Measurements from ENCODE around the gene LRRK1. TPM values are rescaled to one million over a fixed set of nuclear protein-coding genes. Genes with fewer than 3 reads are reported as not detected.

Gene LRRK1
- total and polyA plus RNA-seq, 2 experiments from 2014 or later, result 2.6 to 4.5 TPM

DNA sequence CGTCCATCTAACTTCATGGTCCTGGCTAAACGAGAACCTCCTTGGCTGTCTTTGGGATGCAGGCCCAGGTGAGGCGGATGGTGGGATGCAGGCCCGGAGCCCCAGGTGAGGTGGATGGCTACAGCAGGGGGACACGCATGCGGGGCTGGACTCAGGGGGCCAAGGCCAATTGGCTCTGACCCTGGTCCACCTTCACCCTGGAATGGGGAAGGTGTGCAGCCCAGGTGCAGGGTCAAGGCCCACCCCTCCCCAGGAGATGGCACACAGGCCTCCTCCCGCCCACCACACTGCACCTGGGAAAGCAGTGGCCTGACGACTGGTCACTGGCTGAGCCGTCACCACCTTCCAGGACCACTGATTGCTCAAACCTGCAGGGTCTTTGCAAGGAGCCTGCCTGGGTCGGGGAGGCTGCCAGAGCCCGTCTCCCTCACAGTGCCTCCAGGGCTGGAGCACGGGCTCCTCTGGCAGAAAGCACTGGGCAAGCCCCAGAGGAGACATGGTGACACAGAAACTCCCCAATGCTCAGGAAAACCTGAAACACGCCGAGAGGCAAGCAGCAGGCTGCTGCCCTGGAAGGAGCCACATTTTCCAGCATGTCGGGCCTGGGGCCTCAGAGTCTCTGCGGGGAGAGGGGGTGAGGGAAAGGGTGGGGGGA is 159.6 kb downstream of the LRRK1 start (continued):
- TF ChIP-seq, protein P1, sequence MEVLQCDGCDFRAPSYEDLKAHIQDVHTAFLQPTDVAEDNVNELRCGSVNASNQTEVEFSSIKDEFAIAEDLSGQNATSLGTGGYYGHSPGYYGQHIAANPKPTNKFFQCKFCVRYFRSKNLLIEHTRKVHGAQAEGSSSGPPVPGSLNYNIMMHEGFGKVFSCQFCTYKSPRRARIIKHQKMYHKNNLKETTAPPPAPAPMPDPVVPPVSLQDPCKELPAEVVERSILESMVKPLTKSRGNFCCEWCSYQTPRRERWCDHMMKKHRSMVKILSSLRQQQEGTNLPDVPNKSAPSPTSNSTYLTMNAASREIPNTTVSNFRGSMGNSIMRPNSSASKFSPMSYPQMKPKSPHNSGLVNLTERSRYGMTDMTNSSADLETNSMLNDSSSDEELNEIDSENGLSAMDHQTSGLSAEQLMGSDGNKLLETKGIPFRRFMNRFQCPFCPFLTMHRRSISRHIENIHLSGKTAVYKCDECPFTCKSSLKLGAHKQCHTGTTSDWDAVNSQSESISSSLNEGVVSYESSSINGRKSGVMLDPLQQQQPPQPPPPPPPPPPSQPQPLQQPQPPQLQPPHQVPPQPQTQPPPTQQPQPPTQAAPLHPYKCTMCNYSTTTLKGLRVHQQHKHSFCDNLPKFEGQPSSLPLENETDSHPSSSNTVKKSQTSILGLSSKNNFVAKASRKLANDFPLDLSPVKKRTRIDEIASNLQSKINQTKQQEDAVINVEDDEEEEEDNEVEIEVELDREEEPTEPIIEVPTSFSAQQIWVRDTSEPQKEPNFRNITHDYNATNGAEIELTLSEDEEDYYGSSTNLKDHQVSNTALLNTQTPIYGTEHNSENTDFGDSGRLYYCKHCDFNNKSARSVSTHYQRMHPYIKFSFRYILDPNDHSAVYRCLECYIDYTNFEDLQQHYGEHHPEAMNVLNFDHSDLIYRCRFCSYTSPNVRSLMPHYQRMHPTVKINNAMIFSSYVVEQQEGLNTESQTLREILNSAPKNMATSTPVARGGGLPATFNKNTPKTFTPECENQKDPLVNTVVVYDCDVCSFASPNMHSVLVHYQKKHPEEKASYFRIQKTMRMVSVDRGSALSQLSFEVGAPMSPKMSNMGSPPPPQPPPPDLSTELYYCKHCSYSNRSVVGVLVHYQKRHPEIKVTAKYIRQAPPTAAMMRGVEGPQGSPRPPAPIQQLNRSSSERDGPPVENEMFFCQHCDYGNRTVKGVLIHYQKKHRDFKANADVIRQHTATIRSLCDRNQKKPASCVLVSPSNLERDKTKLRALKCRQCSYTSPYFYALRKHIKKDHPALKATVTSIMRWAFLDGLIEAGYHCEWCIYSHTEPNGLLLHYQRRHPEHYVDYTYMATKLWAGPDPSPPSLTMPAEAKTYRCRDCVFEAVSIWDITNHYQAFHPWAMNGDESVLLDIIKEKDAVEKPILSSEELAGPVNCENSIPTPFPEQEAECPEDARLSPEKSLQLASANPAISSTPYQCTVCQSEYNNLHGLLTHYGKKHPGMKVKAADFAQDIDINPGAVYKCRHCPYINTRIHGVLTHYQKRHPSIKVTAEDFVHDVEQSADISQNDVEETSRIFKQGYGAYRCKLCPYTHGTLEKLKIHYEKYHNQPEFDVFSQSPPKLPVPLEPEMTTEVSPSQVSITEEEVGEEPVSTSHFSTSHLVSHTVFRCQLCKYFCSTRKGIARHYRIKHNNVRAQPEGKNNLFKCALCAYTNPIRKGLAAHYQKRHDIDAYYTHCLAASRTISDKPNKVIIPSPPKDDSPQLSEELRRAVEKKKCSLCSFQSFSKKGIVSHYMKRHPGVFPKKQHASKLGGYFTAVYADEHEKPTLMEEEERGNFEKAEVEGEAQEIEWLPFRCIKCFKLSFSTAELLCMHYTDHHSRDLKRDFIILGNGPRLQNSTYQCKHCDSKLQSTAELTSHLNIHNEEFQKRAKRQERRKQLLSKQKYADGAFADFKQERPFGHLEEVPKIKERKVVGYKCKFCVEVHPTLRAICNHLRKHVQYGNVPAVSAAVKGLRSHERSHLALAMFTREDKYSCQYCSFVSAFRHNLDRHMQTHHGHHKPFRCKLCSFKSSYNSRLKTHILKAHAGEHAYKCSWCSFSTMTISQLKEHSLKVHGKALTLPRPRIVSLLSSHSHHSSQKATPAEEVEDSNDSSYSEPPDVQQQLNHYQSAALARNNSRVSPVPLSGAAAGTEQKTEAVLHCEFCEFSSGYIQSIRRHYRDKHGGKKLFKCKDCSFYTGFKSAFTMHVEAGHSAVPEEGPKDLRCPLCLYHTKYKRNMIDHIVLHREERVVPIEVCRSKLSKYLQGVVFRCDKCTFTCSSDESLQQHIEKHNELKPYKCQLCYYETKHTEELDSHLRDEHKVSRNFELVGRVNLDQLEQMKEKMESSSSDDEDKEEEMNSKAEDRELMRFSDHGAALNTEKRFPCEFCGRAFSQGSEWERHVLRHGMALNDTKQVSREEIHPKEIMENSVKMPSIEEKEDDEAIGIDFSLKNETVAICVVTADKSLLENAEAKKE (CRISPR knock-in tag; IDR thresholded peaks at IDR 0.05), result no peak
- TF ChIP-seq JUNB (IDR thresholded peaks at IDR 0.05; ENCODE audit: unreplicated experiment) (no peak), CREB1 (CRISPR knock-in tag; IDR thresholded peaks at IDR 0.05; ENCODE audit: low read depth) (no peak)

DNA sequence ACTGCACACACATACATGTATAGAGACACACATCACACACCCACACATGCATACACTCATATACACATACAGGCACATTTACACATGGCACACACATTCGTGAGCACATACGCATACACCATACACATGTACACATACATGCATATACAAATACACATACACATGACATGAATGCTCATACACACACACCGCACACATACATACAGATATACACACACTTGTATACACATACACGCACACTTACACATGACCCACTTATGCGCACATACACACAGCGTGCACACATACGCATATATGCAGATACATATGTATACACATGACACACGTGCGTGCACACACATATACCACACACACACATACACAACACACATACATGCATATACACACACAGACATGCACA is 162.7 kb downstream of the LRRK1 start:
- Histone ChIP-seq H3K4me3 (no peak overlapping the region), H3F3A (replicated peaks; ENCODE audit: low read depth) (peaks cover 19% of the 10 kb centered on the region; the same call in 1 of the 2 replicates), H2AFZ (no peak overlapping the region), H4K20me1 (replicated peaks; ENCODE audit: insufficient read depth) (no peaks in the 10 kb centered on the region), H3K27me3 (ENCODE audit: insufficient read depth) (no peaks in the 10 kb centered on the region), H3K4me1 (ENCODE audit: insufficient read depth) (peaks cover 23% of the 10 kb centered on the region), H3K9me2 (ENCODE audit: insufficient read depth) (no peaks in the 10 kb centered on the region; the same call in 1 of the 2 replicates), H3K36me3 (ENCODE audit: insufficient read depth) (no peaks in the 10 kb centered on the region), H3K27ac (ENCODE audit: low read depth) (no peak overlapping the region), H3K79me2 (replicated peaks; ENCODE audit: insufficient read depth) (no peaks in the 10 kb centered on the region; the same call in 1 of the 2 replicates), H3K4me2 (no peak overlapping the region)
- ATAC-seq (no peak), DNase-seq (ENCODE audit: low spot score) (no peak)
- Mint-ChIP-seq H3K27ac (no peak overlapping the region), H3K9me3 (no peaks in the 10 kb centered on the region), H3K4me3 (no peak overlapping the region), H3K27me3 (ENCODE audit: insufficient read depth, low read depth, poor library complexity) (peaks cover 9% of the 10 kb centered on the region), H3K36me3 (ENCODE audit: low read depth) (no peaks in the 10 kb centered on the region), H3K4me1 (peaks cover 26% of the 10 kb centered on the region)
- no peak for TF ChIP-seq STAT1 (IDR thresholded peaks at IDR 0.05; ENCODE audit: unreplicated experiment)
- TF ChIP-seq, protein P1 (CRISPR knock-in tag; IDR thresholded peaks at IDR 0.05), result no peak
- TF ChIP-seq EZH2 (IDR thresholded peaks at IDR 0.05; ENCODE audit: low read depth, unreplicated experiment), result no peak
- no peak for TF ChIP-seq ZNF114 (CRISPR knock-in tag; IDR thresholded peaks at IDR 0.05)
- TF ChIP-seq, protein P2, sequence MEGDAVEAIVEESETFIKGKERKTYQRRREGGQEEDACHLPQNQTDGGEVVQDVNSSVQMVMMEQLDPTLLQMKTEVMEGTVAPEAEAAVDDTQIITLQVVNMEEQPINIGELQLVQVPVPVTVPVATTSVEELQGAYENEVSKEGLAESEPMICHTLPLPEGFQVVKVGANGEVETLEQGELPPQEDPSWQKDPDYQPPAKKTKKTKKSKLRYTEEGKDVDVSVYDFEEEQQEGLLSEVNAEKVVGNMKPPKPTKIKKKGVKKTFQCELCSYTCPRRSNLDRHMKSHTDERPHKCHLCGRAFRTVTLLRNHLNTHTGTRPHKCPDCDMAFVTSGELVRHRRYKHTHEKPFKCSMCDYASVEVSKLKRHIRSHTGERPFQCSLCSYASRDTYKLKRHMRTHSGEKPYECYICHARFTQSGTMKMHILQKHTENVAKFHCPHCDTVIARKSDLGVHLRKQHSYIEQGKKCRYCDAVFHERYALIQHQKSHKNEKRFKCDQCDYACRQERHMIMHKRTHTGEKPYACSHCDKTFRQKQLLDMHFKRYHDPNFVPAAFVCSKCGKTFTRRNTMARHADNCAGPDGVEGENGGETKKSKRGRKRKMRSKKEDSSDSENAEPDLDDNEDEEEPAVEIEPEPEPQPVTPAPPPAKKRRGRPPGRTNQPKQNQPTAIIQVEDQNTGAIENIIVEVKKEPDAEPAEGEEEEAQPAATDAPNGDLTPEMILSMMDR (conservative IDR thresholded peaks at IDR 0.05; ENCODE audit: low read depth in 2 of 2), result no peak

Data from GM23338 (cell line).